ENCODE data around the gene TMBIM6.

The TMBIM6 gene

DNA sequence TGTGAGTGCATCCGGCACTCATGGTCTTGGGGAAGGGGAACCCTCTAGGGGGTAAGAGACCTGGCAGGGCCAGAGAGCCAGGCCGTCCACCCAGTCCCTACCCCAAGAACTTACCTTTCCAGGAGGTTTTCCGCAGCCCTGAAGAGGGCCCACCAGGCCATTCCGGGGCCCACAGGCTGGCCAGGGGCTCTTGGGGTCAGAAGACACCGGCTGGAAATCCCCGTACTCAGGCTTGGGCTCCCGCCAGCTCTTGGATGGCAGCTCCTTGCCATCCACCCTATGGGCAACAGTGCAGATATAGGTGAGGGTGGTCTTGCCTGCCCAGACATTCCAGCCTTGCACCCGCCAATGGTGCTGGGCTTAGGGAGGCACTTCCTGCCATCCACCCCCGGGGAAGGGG, 52.3 kb downstream of the TMBIM6 start:
- in situ Hi-C loops (cut with MboI; ENCODE audit: low pct_unique_long_range_greater_than_20kb, low sequenced_read_pairs), result no loop called here
- DNase-seq, result no peak

- no peak for DNase-seq
- in situ Hi-C loops (cut with MboI; ENCODE audit: low pct_unique_long_range_greater_than_20kb, low sequenced_read_pairs), result no loop called here
These were observed 52.7 kb downstream of the TMBIM6 start for GRCh38 chr12:49794021-49794420.

DNA sequence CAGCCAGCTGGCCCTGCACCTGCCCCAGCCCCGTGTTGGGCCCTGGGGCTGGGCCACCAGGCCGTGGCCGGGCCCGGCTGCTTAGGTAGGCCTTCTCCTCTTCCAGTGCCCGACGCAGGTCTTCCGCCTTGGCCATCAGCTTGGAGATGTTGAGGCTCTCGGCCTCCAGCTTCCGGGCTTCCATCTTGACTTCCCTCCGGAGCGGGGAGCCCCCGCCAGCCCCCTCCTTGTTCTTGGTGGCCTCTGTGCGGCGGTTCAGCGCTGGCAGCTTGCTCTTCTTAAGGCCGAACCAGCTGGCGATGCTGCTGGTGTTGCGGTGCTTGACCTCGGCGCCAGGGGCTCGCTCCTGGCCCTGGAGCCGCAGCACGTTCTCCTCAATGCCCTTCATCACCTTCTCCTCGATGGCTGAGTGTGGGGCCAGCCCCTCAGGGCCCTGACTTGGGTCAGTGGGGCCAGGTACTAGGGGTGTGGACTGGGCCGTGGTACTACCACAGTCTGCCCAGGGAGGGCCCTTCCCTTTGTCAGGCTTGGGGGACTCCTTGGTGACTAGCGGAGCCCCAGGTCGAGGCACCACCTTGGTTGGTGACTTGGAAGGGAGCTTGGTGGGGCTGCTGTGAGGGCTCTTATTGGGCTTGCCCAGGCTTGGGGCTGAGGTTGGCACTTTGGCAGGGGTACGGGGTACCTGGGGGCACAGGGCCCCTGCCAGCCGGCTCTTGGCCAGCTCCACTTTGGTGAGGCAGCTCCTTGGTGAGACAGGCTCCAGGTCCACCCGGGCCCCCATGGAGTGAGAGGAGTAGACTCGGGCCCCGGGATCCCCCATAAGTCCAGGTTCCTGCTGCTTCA, 53.7 kb downstream of the TMBIM6 start:
- DNase-seq, result no peak
- in situ Hi-C loops (cut with MboI; ENCODE audit: low pct_unique_long_range_greater_than_20kb, low sequenced_read_pairs), result no loop called here

- in situ Hi-C loops (cut with MboI; ENCODE audit: low pct_unique_long_range_greater_than_20kb, low sequenced_read_pairs), result no loop called here
These were observed 54.3 kb downstream of the TMBIM6 start for GRCh38 chr12:49795654-49796105.

GRCh38 chr12:49796155-49796554, 54.8 kb downstream of the TMBIM6 start:
- no peak for DNase-seq
- in situ Hi-C loops (cut with MboI; ENCODE audit: low pct_unique_long_range_greater_than_20kb, low sequenced_read_pairs), result no loop called here

More at GRCh38 chr12:49795654-49796105, 54.3 kb downstream of the TMBIM6 start:
- no peak for DNase-seq

DNA sequence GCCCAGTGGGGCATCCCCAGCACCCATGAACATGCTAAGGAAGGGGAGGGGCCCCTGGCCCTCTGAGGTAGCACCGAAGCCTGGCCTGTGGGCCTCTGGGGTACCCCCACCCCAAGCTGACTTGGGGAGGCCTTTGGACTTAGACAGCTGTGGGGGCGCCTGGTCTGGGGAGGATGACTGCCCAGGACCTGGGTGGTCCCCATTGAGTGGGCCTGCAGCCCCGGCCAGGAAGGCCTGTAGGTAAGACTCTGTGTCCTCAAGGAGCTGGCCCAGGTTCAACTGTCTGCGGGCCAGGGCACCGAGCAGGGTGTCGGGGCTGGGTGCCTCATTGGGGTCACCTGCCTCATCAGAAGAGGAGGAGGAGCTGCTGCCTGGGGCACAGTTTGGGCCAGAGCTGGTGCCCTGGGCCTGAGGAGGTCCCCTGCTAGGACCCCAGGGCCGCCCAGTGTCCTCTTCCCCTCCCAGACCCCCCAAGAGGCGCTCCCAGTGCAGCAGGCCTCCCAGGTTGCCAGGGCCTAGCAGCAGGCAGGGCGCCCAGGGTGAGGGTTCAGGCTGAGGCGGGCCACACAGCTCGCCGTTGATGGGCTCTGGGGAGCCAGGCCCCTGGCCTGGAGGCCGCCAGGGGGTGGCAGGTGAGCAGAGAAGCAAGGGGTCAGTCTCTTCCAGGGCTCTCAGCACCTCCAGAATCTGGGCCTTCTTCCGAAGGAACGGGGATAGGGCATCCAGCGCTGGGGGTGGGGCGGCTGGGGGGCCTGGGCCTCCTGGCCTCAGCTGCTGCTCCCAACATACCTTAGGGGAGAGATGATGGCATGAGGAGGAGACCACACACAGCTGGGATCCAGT, 55.5 kb downstream of the TMBIM6 start:
- DNase-seq, result no peak
- in situ Hi-C loops (cut with MboI; ENCODE audit: low pct_unique_long_range_greater_than_20kb, low sequenced_read_pairs), result no loop called here

DNA sequence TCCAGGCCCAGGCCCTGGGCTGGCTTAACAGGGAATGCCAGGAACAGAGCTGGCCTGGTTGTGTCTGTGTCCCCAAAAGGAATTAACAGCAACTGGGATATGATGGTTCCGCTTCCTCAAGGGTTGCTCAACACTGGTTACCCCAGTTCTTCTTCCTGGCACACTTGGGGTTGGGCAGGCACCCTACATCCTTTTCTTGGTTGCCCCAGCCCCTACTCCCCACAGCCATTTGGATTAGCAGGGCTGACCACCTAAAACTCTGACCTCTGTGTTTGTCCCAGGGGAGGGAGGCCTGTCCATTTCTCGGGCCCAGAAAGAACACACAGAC, 56.1 kb downstream of the TMBIM6 start:
- no peak for DNase-seq
- in situ Hi-C loops (cut with MboI; ENCODE audit: low pct_unique_long_range_greater_than_20kb, low sequenced_read_pairs), result no loop called here

DNA sequence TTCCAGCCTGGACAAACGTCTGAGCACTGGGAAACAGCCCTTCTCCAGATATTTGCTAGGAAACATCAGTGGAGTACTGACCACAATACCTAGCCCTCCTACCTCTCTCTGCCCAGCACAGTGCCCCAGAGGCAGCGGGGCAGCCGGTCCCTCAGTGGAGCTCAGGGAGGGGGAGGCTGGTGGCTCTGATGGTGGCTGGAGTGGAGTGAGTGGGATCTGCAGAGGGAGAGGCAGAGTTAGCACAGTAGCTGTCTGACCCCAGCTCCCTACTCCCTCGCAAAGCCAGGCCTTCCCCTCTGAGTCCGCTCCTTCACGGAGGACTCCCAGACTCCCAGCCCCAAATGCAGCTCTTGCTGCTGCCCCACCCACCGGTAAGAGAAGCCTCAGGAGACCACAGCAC, 56.9 kb downstream of the TMBIM6 start:
- DNase-seq, result no peak
- in situ Hi-C loops (cut with MboI; ENCODE audit: low pct_unique_long_range_greater_than_20kb, low sequenced_read_pairs), result no loop called here

DNA sequence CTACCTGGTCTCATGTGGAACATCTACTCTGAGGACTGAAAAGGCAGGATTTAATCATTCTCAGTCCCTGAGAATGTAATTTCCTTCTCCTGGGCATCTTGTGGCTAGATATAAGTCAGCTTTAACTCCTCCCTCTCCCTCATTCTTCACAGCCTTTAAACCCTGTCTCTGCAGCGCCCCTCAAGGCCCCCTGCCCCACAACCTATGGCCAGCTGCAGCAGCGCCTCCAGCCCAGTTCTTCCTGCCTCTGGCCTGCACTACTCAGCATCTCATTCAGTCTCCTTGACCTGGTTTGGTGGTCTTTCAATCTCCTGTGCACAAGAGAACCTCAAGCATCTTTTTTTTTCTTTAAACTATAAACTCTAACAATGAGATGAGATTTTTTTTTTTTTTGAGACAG, 57.6 kb downstream of the TMBIM6 start:
- in situ Hi-C loops (cut with MboI; ENCODE audit: low pct_unique_long_range_greater_than_20kb, low sequenced_read_pairs), result no loop called here
- no peak for DNase-seq

GRCh38 chr12:49800421-49801140, 59.2 kb downstream of the TMBIM6 start:
- no peak for DNase-seq
- in situ Hi-C loops (cut with MboI; ENCODE audit: low pct_unique_long_range_greater_than_20kb, low sequenced_read_pairs), result no loop called here

DNA sequence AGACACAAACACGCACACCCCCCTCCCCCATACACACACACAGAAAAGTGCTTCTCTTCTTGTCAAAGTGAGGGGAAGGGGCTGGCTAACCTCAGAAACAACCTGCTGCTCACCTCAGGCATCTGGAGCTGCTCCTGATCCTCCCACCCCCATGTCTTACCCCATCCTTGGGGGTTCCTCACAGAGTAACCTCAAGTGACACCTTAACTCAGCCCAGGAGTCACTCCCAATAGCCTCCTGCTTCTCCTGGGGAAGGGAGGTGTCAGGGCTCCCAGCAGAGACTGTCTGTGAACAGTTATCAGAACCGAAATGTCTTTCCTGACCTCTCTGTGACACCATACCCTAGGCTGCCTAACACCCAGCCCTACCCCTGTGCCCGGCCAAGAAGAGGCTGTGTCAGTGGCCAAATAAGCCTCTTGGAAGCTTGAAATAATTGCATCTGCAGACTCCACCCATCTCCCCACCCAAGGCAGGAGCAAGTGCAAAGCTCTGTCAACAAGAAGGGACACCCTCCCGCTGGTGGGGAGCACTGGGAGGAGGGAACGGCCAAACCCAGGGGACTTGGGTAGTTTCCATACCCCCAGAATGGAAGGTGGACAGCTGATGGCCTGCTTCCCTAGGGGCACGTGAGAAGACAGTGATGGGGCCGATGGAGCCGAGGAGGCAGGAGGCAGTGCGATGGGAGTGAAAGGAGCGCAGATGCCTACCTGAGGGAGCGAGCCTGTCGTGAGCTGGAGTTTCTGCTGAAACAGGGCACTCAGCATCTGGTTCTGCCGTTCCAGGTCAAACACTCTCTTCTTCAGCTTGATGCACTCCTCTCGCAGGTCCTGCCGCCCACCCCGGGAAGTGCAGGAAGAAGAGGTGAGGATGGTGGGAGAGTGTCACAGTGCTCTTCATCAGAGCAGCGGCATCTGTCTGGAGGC, 60.0 kb downstream of the TMBIM6 start:
- in situ Hi-C loops (cut with MboI; ENCODE audit: low pct_unique_long_range_greater_than_20kb, low sequenced_read_pairs), result no loop called here
- DNase-seq, result no peak

- DNase-seq, result no peak
- in situ Hi-C loops (cut with MboI; ENCODE audit: low pct_unique_long_range_greater_than_20kb, low sequenced_read_pairs), result no loop called here
These were observed 62.5 kb downstream of the TMBIM6 start for GRCh38 chr12:49803693-49804450.

- in situ Hi-C loops (cut with MboI; ENCODE audit: low pct_unique_long_range_greater_than_20kb, low sequenced_read_pairs), result no loop called here
- no peak for DNase-seq
These were observed 63.5 kb downstream of the TMBIM6 start for GRCh38 chr12:49804821-49805220.

GRCh38 chr12:49805409-49805808, 64.1 kb downstream of the TMBIM6 start:
- DNase-seq, result no peak
- in situ Hi-C loops (cut with MboI; ENCODE audit: low pct_unique_long_range_greater_than_20kb, low sequenced_read_pairs), result no loop called here

DNA sequence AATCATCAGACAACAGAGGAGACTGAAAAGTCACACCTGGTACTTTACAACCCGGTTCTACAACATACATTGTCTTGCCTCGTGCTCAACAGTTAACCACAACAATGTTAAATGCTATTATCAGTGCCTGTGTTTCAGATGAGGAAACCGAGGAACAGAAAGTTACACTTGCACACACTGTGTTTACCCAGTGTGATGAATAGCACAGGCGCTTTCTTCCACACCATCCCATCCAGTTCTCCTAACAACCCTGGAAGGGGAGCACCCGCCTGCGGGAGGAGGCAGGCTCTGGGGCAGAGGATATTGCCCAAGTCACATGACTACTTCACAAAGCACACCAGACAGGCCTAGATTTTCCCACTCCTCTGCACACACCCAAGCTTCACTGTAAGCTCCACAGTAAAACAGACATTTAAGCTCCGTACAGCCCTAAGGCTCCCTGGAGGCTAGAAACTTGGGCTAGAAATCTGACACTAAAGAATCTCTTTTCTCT, 65.0 kb downstream of the TMBIM6 start:
- no peak for DNase-seq
- in situ Hi-C loops (cut with MboI; ENCODE audit: low pct_unique_long_range_greater_than_20kb, low sequenced_read_pairs), result no loop called here

DNA sequence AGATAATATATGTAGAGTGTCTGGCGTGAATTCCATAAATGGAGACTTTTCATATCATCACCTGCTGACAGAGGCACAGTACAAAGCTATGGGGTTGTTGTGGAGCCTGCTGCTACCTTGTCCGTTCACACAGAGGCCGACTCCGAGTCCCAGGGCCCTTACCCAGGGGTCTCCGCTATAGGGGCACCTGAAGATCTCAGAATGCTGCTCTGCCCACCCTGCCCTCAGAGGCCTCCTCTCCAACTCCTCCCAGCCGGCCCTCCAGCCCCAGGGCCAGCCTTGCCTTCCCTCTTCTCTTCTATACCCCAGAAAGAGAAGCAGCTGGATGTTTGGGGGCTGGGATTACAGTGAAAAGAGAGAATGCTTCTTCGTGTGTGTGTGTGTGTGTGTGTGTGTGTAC, 65.5 kb downstream of the TMBIM6 start:
- no peak for DNase-seq
- in situ Hi-C loops (cut with MboI; ENCODE audit: low pct_unique_long_range_greater_than_20kb, low sequenced_read_pairs), result no loop called here

GRCh38 chr12:49807991-49808580, 66.7 kb downstream of the TMBIM6 start:
- no peak for DNase-seq
- in situ Hi-C loops (cut with MboI; ENCODE audit: low pct_unique_long_range_greater_than_20kb, low sequenced_read_pairs), result no loop called here

All from KBM-7 (cell line).